C4-2B (cell line): ENCODE data around the gene SGCA.

Experiments used
- CTCF ChIP-seq: fragments of 450-650 bp; conservative IDR thresholded peaks from 2 replicates; pipeline ENCODE4 v1.5.1; 2017; ENCODE audit warnings: mild to moderate bottlenecking
- ZFX ChIP-seq: fragments of 450-650 bp; IDR thresholded peaks from 2 replicates; pipeline ENCODE4 v1.6.1; 2017

- TF ChIP-seq CTCF (no peak), ZFX (no peak)
Measured at GRCh38 chr17:50182783-50183420, 17.1 kb downstream of the SGCA start.
